Measurements from ENCODE around the gene PRR16.

- no peak for TF ChIP-seq CTCF (conservative IDR thresholded peaks at IDR 0.05)
- no peak for TF ChIP-seq EZH2 (IDR thresholded peaks at IDR 0.05; ENCODE audit: low read depth)
These were observed 266.1 kb downstream of the PRR16 start for GRCh38 chr5:120730214-120730613.
